ENCODE measurements around the gene EVA1B. TPM values are rescaled to one million over a fixed set of nuclear protein-coding genes. Genes with fewer than 3 reads are reported as not detected.

The EVA1B gene
- total and polyA plus RNA-seq, 2 of the 4 experiments (the other 2 are of a cell fraction) = 49.8 to 64.6 TPM

- TF ChIP-seq NFE2L2 (IDR thresholded peaks at IDR 0.05; ENCODE audit: low read depth, low read length) = no peak
These were observed 36.6 kb upstream of the EVA1B start (continued) for GRCh38 chr1:36359911-36360550.

- H3K27ac ChIP-seq (ENCODE audit: insufficient read depth, low read length) = no peak overlapping the region
- CTCF ChIA-PET = interaction anchor here (3.2 kb wide), 1 partner anchor 10 kb away, joined by 9 read pairs; no protein-coding TSS in a partner anchor
- H3K36me3 ChIP-seq (ENCODE audit: control insufficient read depth, insufficient read depth, low read length) = peaks cover 53% of the 10 kb centered on the region
These were observed 35.9 kb upstream of the EVA1B start for GRCh38 chr1:36359383-36359782.

More at GRCh38 chr1:36359383-36359782, 35.9 kb upstream of the EVA1B start:
- Histone ChIP-seq H3K79me1 (ENCODE audit: low read depth in 1 of 2, low read length in 2 of 2) (peaks cover 25 to 74% of the 10 kb centered on the region in 2 experiments), H2AK9ac (replicated peaks; ENCODE audit: low read depth, low read length, poor library complexity) (peak overlapping the region; percentile 82), H2BK15ac (ENCODE audit: low read depth, low read length) (no peak overlapping the region), H3K23ac (ENCODE audit: low read depth, low read length) (no peak overlapping the region), H3K27me3 (ENCODE audit: control insufficient read depth, insufficient read depth, low read length) (no peaks in the 10 kb centered on the region), H3K4me2 (ENCODE audit: low read depth, low read length) (no peak overlapping the region), H4K20me1 (ENCODE audit: insufficient read depth, low read length) (0 out of 2 replicates have a peak, but pooled peaks cover 4% of the 10 kb centered on the region), H4K91ac (ENCODE audit: insufficient read depth, low read depth, low read length) (no peak overlapping the region), H3K56ac (ENCODE audit: extremely low read depth, insufficient read depth, low read length) (no peak overlapping the region), H2AFZ (replicated peaks; ENCODE audit: low read length, poor library complexity) (peak overlapping the region; percentile 24), H2AK5ac (ENCODE audit: low read depth, low read length) (no peak overlapping the region), H3K4me3 (ENCODE audit: insufficient read depth, low read depth, low read length) (no peak overlapping the region), H2BK120ac (ENCODE audit: low read depth, low read length) (no peak overlapping the region), H4K5ac (ENCODE audit: low read depth, low read length) (no peak overlapping the region), H3K4me1 (ENCODE audit: control insufficient read depth, insufficient read depth, low read length) (peaks cover 5% of the 10 kb centered on the region; the same call in 1 of the 2 replicates), H3K9me1 (ENCODE audit: insufficient read depth, low read length) (peaks cover 24% of the 10 kb centered on the region), H3K4ac (ENCODE audit: low read depth, low read length) (peak overlapping the region; percentile 64), H2BK20ac (ENCODE audit: low read depth, low read length) (no peak overlapping the region), H3K9me3 (ENCODE audit: control insufficient read depth, insufficient read depth, low read length) (no peaks in the 10 kb centered on the region), H3K14ac (replicated peaks; ENCODE audit: low read depth, low read length) (no peak overlapping the region), H2BK5ac (ENCODE audit: low read depth, low read length, poor library complexity, severe bottlenecking) (peak overlapping the region; percentile 44), H4K8ac (ENCODE audit: low read depth in 2 of 2, low read length in 2 of 2) (no peak overlapping the region), H3K18ac (ENCODE audit: low read depth, low read length) (no peak overlapping the region), H3K9ac (ENCODE audit: low read depth, low read length) (no peak overlapping the region)
- no peak for DNase-seq
- ATAC-seq (ENCODE audit: low read depth) = no peak
- dilution Hi-C loops (cut with HindIII; ENCODE audit: low sequenced_read_pairs, unreplicated experiment) (no loop called here), intact Hi-C loops (cut with micrococcal nuclease) (no loop called here), in situ Hi-C loops (cut with MboI; ENCODE audit: low sequenced_read_pairs) (no loop called here)
- no TSS peak for BruUV-seq (replicated peaks)
- TF ChIP-seq, protein P1, sequence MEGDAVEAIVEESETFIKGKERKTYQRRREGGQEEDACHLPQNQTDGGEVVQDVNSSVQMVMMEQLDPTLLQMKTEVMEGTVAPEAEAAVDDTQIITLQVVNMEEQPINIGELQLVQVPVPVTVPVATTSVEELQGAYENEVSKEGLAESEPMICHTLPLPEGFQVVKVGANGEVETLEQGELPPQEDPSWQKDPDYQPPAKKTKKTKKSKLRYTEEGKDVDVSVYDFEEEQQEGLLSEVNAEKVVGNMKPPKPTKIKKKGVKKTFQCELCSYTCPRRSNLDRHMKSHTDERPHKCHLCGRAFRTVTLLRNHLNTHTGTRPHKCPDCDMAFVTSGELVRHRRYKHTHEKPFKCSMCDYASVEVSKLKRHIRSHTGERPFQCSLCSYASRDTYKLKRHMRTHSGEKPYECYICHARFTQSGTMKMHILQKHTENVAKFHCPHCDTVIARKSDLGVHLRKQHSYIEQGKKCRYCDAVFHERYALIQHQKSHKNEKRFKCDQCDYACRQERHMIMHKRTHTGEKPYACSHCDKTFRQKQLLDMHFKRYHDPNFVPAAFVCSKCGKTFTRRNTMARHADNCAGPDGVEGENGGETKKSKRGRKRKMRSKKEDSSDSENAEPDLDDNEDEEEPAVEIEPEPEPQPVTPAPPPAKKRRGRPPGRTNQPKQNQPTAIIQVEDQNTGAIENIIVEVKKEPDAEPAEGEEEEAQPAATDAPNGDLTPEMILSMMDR (conservative IDR thresholded peaks at IDR 0.05; ENCODE audit: low read depth, low read length) = no peak
- TF ChIP-seq FOS (IDR thresholded peaks at IDR 0.05; ENCODE audit: low read depth, low read length) = no peak
- no peak for TF ChIP-seq NFE2L2 (IDR thresholded peaks at IDR 0.05; ENCODE audit: low read depth, low read length)
- TF ChIP-seq, protein P2, sequence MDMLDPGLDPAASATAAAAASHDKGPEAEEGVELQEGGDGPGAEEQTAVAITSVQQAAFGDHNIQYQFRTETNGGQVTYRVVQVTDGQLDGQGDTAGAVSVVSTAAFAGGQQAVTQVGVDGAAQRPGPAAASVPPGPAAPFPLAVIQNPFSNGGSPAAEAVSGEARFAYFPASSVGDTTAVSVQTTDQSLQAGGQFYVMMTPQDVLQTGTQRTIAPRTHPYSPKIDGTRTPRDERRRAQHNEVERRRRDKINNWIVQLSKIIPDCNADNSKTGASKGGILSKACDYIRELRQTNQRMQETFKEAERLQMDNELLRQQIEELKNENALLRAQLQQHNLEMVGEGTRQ (IDR thresholded peaks at IDR 0.05; ENCODE audit: low read depth, low read length) = no peak
- TF ChIP-seq, protein P3, sequence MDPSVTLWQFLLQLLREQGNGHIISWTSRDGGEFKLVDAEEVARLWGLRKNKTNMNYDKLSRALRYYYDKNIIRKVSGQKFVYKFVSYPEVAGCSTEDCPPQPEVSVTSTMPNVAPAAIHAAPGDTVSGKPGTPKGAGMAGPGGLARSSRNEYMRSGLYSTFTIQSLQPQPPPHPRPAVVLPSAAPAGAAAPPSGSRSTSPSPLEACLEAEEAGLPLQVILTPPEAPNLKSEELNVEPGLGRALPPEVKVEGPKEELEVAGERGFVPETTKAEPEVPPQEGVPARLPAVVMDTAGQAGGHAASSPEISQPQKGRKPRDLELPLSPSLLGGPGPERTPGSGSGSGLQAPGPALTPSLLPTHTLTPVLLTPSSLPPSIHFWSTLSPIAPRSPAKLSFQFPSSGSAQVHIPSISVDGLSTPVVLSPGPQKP (IDR thresholded peaks at IDR 0.05; ENCODE audit: borderline replicate concordance, low read depth, low read length) = no peak
- no peak for TF ChIP-seq SMC3 (IDR thresholded peaks at IDR 0.05; ENCODE audit: low read depth, low read length)
- no peak for TF ChIP-seq MXI1 (IDR thresholded peaks at IDR 0.05; ENCODE audit: borderline replicate concordance, low read depth, low read length)
- POLR2A ChIA-PET (ENCODE audit: unreplicated experiment) = no interaction called here
- 94% methylated on average over 5 of the region's 5 CpGs; no CpG with 5 or more reads in 1 of the 2 experiments for WGBS, 2 experiments (ENCODE audit: extremely low coverage in 2 of 2, insufficient read length in 1 of 2)

Measured in IMR-90 (cell line).